Nephron progenitor cell (in vitro differentiated cells): ENCODE results near the gene TMEM80.

ENCODE experiments used
- DNase-seq: peaks from one replicate; pipeline ENCODE4 v3.0.0; 2021
- H3K27ac Mint-ChIP-seq: 2 replicates; pipeline ENCODE4 v1.8.0; 2021; ENCODE audit warnings: mild to moderate bottlenecking, moderate library complexity, mixed read lengths
- H3K27me3 Mint-ChIP-seq: 2 replicates; pipeline ENCODE4 v1.8.0; 2021; ENCODE audit warnings: mild to moderate bottlenecking, low read depth, mixed read lengths; ENCODE audit not compliant: poor library complexity
- H3K36me3 Mint-ChIP-seq: 2 replicates; pipeline ENCODE4 v1.8.0; 2021; ENCODE audit warnings: low read depth, mixed read lengths
- H3K4me1 Mint-ChIP-seq: 2 replicates; pipeline ENCODE4 v1.8.0; 2021; ENCODE audit warnings: mixed read lengths
- H3K4me3 Mint-ChIP-seq: 2 replicates; pipeline ENCODE4 v1.8.0; 2021; ENCODE audit warnings: mild to moderate bottlenecking, moderate library complexity, mixed read lengths
- H3K9me3 Mint-ChIP-seq: 2 replicates; pipeline ENCODE4 v1.8.0; 2021; ENCODE audit warnings: mild to moderate bottlenecking, moderate library complexity, mixed read lengths
- TF ChIP-seq, protein P1 (sequence below): fragments of 200-600 bp; sonication (generic); IDR thresholded peaks from 2 replicates; pipeline ENCODE4 v1.5.0; 2021; ENCODE audit warnings: antibody characterized with exemption

TMEM80 gene

GRCh38 chr11:699116-699508 is 3.5 kb downstream of the TMEM80 start:
- peaks cover 6% of the 10 kb centered on the region for H3K27me3 Mint-ChIP-seq
- no peak overlapping the region for H3K4me3 Mint-ChIP-seq
- TF ChIP-seq, protein P1, sequence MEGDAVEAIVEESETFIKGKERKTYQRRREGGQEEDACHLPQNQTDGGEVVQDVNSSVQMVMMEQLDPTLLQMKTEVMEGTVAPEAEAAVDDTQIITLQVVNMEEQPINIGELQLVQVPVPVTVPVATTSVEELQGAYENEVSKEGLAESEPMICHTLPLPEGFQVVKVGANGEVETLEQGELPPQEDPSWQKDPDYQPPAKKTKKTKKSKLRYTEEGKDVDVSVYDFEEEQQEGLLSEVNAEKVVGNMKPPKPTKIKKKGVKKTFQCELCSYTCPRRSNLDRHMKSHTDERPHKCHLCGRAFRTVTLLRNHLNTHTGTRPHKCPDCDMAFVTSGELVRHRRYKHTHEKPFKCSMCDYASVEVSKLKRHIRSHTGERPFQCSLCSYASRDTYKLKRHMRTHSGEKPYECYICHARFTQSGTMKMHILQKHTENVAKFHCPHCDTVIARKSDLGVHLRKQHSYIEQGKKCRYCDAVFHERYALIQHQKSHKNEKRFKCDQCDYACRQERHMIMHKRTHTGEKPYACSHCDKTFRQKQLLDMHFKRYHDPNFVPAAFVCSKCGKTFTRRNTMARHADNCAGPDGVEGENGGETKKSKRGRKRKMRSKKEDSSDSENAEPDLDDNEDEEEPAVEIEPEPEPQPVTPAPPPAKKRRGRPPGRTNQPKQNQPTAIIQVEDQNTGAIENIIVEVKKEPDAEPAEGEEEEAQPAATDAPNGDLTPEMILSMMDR = no peak
- peaks cover 29% of the 10 kb centered on the region for H3K4me1 Mint-ChIP-seq
- DNase-seq = no peak
- H3K36me3 Mint-ChIP-seq = peaks cover 12% of the 10 kb centered on the region
- H3K27ac Mint-ChIP-seq = no peak overlapping the region
- H3K9me3 Mint-ChIP-seq = no peaks in the 10 kb centered on the region

- peaks cover 29% of the 10 kb centered on the region for H3K4me1 Mint-ChIP-seq
- H3K36me3 Mint-ChIP-seq = peaks cover 12% of the 10 kb centered on the region
- DNase-seq = no peak
- H3K4me3 Mint-ChIP-seq = no peak overlapping the region
- no peaks in the 10 kb centered on the region for H3K9me3 Mint-ChIP-seq
- TF ChIP-seq, protein P1 = no peak
- no peak overlapping the region for H3K27ac Mint-ChIP-seq
- peaks cover 6% of the 10 kb centered on the region for H3K27me3 Mint-ChIP-seq
Observed at GRCh38 chr11:699753-700152, 4.1 kb downstream of the TMEM80 start.

DNA sequence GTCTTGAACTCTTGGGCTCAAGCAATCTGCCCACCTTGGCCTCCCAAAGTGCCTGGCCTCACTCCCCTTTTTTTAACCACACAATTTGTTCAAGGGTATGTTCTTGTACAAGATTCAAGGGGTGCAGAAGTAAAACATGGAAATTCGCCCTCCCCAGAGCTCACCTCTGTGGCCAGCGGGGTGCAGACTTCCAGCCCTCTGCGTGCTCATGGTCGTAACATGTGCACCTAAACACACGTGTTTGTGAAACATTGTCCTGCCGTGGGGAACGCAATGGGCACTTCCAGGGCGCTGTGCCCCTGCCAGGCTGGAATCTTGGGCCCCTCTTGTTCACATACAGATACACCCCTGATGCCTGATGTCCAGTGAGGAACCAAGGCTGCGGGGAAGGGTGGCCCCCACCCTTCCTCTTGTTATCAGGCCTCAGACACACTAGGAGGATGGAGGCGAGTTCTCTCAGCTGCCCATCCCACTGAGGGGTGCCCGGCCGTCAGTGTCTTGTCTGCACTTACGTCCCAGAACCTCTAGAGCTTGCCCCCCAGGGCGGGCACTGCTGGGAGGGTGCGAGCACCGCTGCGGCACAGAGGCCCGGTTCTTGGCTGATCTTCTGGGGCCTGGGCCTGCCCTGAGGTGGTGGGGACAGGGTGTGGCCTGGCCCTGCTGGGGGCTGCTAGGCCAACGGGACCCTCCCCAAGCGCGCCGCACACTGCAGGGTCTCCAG is 6.3 kb downstream of the TMEM80 start:
- peaks cover 23% of the 10 kb centered on the region for H3K4me1 Mint-ChIP-seq
- TF ChIP-seq, protein P1 = no peak
- no peaks in the 10 kb centered on the region for H3K9me3 Mint-ChIP-seq
- peaks cover 12% of the 10 kb centered on the region for H3K36me3 Mint-ChIP-seq
- no peak overlapping the region for H3K4me3 Mint-ChIP-seq
- H3K27ac Mint-ChIP-seq = no peak overlapping the region
- DNase-seq = no peak
- H3K27me3 Mint-ChIP-seq = peaks cover 12% of the 10 kb centered on the region

- Mint-ChIP-seq H3K36me3 (peaks cover 12% of the 10 kb centered on the region), H3K27me3 (peaks cover 20% of the 10 kb centered on the region), H3K4me1 (peaks cover 22% of the 10 kb centered on the region), H3K4me3 (no peak overlapping the region), H3K27ac (no peak overlapping the region), H3K9me3 (no peaks in the 10 kb centered on the region)
- TF ChIP-seq, protein P1 = no peak
- no peak for DNase-seq
Observed at GRCh38 chr11:702462-703461, 7.1 kb downstream of the TMEM80 start.

GRCh38 chr11:703506-703905 is 7.9 kb downstream of the TMEM80 start:
- H3K4me1 Mint-ChIP-seq = peaks cover 17% of the 10 kb centered on the region
- peaks cover 12% of the 10 kb centered on the region for H3K36me3 Mint-ChIP-seq
- H3K27me3 Mint-ChIP-seq = peaks cover 21% of the 10 kb centered on the region
- no peaks in the 10 kb centered on the region for H3K9me3 Mint-ChIP-seq
- DNase-seq = no peak
- no peak overlapping the region for H3K27ac Mint-ChIP-seq
- no peak overlapping the region for H3K4me3 Mint-ChIP-seq
- TF ChIP-seq, protein P1 = no peak
